Gastroesophageal sphincter (tissue), 4 donors: ENCODE results near the gene SEC22A. TPM values are rescaled to one million over a fixed set of nuclear protein-coding genes. Genes with fewer than 3 reads are reported as not detected.

Experiments used
- ATAC-seq: fragments of 150-250 bp; one replicate; pipeline ENCODE4 v1.9.1; 2016; ENCODE audit warnings: mild to moderate bottlenecking, moderate library complexity
- H3K27ac ChIP-seq, 4 donors: fragments of 200-600 bp; sonication (generic) in 3 of 4; 1 replicate in 3 of 4; 2 replicates in 1 of 4; pipeline ENCODE4 v1.5.1; 2016 to 2019
- H3K27me3 ChIP-seq: fragments of 200-600 bp; sonication (generic); one replicate; pipeline ENCODE4 v1.5.1; 2019
- H3K36me3 ChIP-seq, 2 donors: fragments of 200-600 bp; sonication (generic); one replicate each; pipeline ENCODE4 v1.5.1; 2019; ENCODE audit warnings: control low read depth in 1 of 2
- H3K4me1 ChIP-seq, 3 donors: fragments of 200-600 bp; sonication (generic); 1 replicate in 2 of 3; 2 replicates in 1 of 3; pipeline ENCODE4 v1.5.1; 2016 to 2019; ENCODE audit warnings: control low read depth in 2 of 3
- H3K4me3 ChIP-seq, 2 donors: fragments of 200-600 bp; sonication (generic); one replicate each; pipeline ENCODE4 v1.5.1; 2019; ENCODE audit warnings: mild to moderate bottlenecking in 1 of 2, moderate library complexity in 1 of 2
- H3K9me3 ChIP-seq, 3 donors: fragments of 200-600 bp; sonication (generic); one replicate each; pipeline ENCODE4 v1.5.1; 2017 to 2019; ENCODE audit warnings: control low read depth in 2 of 3
- CTCF ChIP-seq, 4 experiments: fragments of 200-600 bp in 2 of 4; fragments of 450-650 bp in 2 of 4; sonication (generic) in 1 of 4; IDR thresholded peaks; one replicate each; pipeline ENCODE4 v1.5.1; 2017 to 2019; ENCODE audit warnings: antibody characterized with exemption in 4 of 4, mild to moderate bottlenecking in 2 of 4, moderate library complexity in 2 of 4
- EP300 ChIP-seq: sonication (generic); formaldehyde crosslinking; IDR thresholded peaks from one replicate; pipeline ENCODE4 v1.6.1; 2017; ENCODE audit warnings: antibody characterized with exemption, mild to moderate bottlenecking
- POLR2A ChIP-seq, 2 donors: fragments of 450-650 bp; IDR thresholded peaks; one replicate each; pipeline ENCODE4 v1.6.1; 2017; ENCODE audit warnings: antibody characterized with exemption in 2 of 2, mild to moderate bottlenecking in 2 of 2, moderate library complexity in 1 of 2
- POLR2AphosphoS5 ChIP-seq: sonication (generic); formaldehyde crosslinking; IDR thresholded peaks from one replicate; pipeline ENCODE4 v1.6.1; 2017; ENCODE audit warnings: antibody characterized with exemption
- WGBS, 2 donors: methylation state at CpG; one replicate each; pipeline ENCODE4 v1.1.5; 2018; ENCODE audit warnings: low coverage in 1 of 2; 5-methylcytosine and 5-hydroxymethylcytosine counted together
- total RNA-seq, 4 donors: library from RNA; depleted of rRNA; stranded (reverse); fragments of >200 nt; gene quantifications; one replicate each; pipeline ENCODE4 v1.1.0, GENCODE V29; 2016

The SEC22A gene
- total RNA-seq, 4 donors from 2014 or later = 17.3 to 32.2 (median 23.9) TPM

- Histone ChIP-seq H3K27ac (peak overlapping the region in 1 of 4 donors; percentile 1), H3K27me3 (no peaks in the 10 kb centered on the region), H3K4me3 (no peak overlapping the region), H3K4me1 (peaks cover 0 to 9% (median 0%) of the 10 kb centered on the region in 3 donors), H3K9me3 (no peaks in the 10 kb centered on the region), H3K36me3 (peaks cover 0 to 15% of the 10 kb centered on the region in 2 donors)
- 63 to 75% methylated on average over 4 to 9 of the region's 10 CpGs for WGBS, 2 donors
- TF ChIP-seq POLR2A (IDR thresholded peaks at IDR 0.05) (no peak), CTCF (IDR thresholded peaks at IDR 0.05) (no peak), EP300 (no peak), POLR2AphosphoS5 (peak; percentile 10)
- ATAC-seq = no peak
Measured at GRCh38 chr3:123276346-123277006, 74.7 kb downstream of the SEC22A start.

- no peak for TF ChIP-seq POLR2A (IDR thresholded peaks at IDR 0.05)
- no peak for TF ChIP-seq POLR2AphosphoS5
- TF ChIP-seq CTCF (IDR thresholded peaks at IDR 0.05) = no peak
- no peak for TF ChIP-seq EP300
- Histone ChIP-seq H3K27me3 (no peaks in the 10 kb centered on the region), H3K36me3 (peaks cover 0 to 21% of the 10 kb centered on the region in 2 donors), H3K4me1 (peaks cover 0 to 9% (median 0%) of the 10 kb centered on the region in 3 donors), H3K27ac (peak overlapping the region in 1 of 4 donors; percentile 1), H3K4me3 (no peak overlapping the region), H3K9me3 (no peaks in the 10 kb centered on the region)
- 54 to 68% methylated on average over 2 to 3 of the region's 6 CpGs for WGBS, 2 donors
- ATAC-seq = no peak
Measured at GRCh38 chr3:123277106-123277505, 75.4 kb downstream of the SEC22A start.

GRCh38 chr3:123278446-123278845, 76.7 kb downstream of the SEC22A start:
- Histone ChIP-seq H3K9me3 (no peaks in the 10 kb centered on the region), H3K27me3 (no peaks in the 10 kb centered on the region), H3K36me3 (peaks cover 0 to 34% of the 10 kb centered on the region in 2 donors), H3K4me3 (no peak overlapping the region), H3K27ac (no peak overlapping the region), H3K4me1 (peaks cover 0 to 9% (median 0%) of the 10 kb centered on the region in 3 donors)
- TF ChIP-seq POLR2AphosphoS5 = no peak
- no peak for TF ChIP-seq POLR2A (IDR thresholded peaks at IDR 0.05)
- no peak for TF ChIP-seq CTCF (IDR thresholded peaks at IDR 0.05)
- TF ChIP-seq EP300 = no peak
- no peak for ATAC-seq
- 79% methylated on average over 3 of the region's 5 CpGs; no CpG with 5 or more reads in 1 of the 2 donors for WGBS, 2 donors

GRCh38 chr3:123279121-123279520, 77.4 kb downstream of the SEC22A start:
- Histone ChIP-seq H3K4me3 (no peak overlapping the region), H3K27ac (peak overlapping the region in 2 of 4 donors; percentile 0 to 21), H3K27me3 (no peaks in the 10 kb centered on the region), H3K9me3 (no peaks in the 10 kb centered on the region), H3K4me1 (peaks cover 0 to 9% (median 0%) of the 10 kb centered on the region in 3 donors), H3K36me3 (peaks cover 0 to 41% of the 10 kb centered on the region in 2 donors)
- WGBS, 2 donors = 38 to 45% methylated on average over 7 of the region's 7 CpGs
- no peak for ATAC-seq
- TF ChIP-seq EP300 (no peak), CTCF (IDR thresholded peaks at IDR 0.05) (no peak), POLR2AphosphoS5 (peak; percentile 43)

- WGBS, 2 donors = 85 to 87% methylated on average over 3 of the region's 3 CpGs
- no peak for ATAC-seq
- Histone ChIP-seq H3K27me3 (no peaks in the 10 kb centered on the region), H3K9me3 (no peaks in the 10 kb centered on the region), H3K4me1 (no peaks in the 10 kb centered on the region), H3K27ac (no peak overlapping the region), H3K36me3 (peaks cover 0 to 64% of the 10 kb centered on the region in 2 donors), H3K4me3 (no peak overlapping the region)
- no peak for TF ChIP-seq POLR2AphosphoS5
- no peak for TF ChIP-seq POLR2A (IDR thresholded peaks at IDR 0.05)
- no peak for TF ChIP-seq EP300
- no peak for TF ChIP-seq CTCF (IDR thresholded peaks at IDR 0.05)
Measured at GRCh38 chr3:123281406-123281805, 79.7 kb downstream of the SEC22A start.
